MM.1S (cell line): ENCODE data around the gene RHOJ.

Source experiments
- DNase-seq: peaks from one replicate; pipeline ENCODE4 v3.0.0-alpha.2; 2015
- H2AFZ ChIP-seq: fragments of 300-600 bp; sonication (generic); 2 replicates; pipeline ENCODE4 v1.6.0; 2016; ENCODE audit warnings: antibody characterized with exemption, low read length
- H3F3A ChIP-seq: fragments of 300-600 bp; sonication (generic); 2 replicates; pipeline ENCODE4 v1.6.1; 2016; ENCODE audit warnings: mild to moderate bottlenecking, antibody characterized with exemption, low read length, moderate library complexity, mixed read lengths; ENCODE audit not compliant: insufficient read depth
- H3K27ac ChIP-seq: fragments of 300-600 bp; sonication (generic); 2 replicates; pipeline ENCODE4 v1.5.1; 2016; ENCODE audit warnings: mild to moderate bottlenecking, low read length
- H3K27me3 ChIP-seq: fragments of 300-600 bp; sonication (generic); replicated peaks from 2 replicates; pipeline ENCODE4 v1.6.0; 2016; ENCODE audit warnings: low read length; ENCODE audit not compliant: insufficient read depth
- H3K36me3 ChIP-seq: fragments of 300-600 bp; sonication (generic); replicated peaks from 2 replicates; pipeline ENCODE4 v1.6.1; 2016; ENCODE audit warnings: mild to moderate bottlenecking, low read length, mixed read lengths; ENCODE audit not compliant: insufficient read depth
- H3K4me1 ChIP-seq: fragments of 300-600 bp; sonication (generic); 2 replicates; pipeline ENCODE4 v1.6.1; 2016; ENCODE audit warnings: low read length, mixed read lengths
- H3K4me2 ChIP-seq: fragments of 300-600 bp; sonication (generic); 2 replicates; pipeline ENCODE4 v1.6.0; 2016; ENCODE audit warnings: low read depth, low read length
- H3K4me3 ChIP-seq: fragments of 300-600 bp; sonication (generic); 2 replicates; pipeline ENCODE4 v1.5.1; 2016; ENCODE audit warnings: low read length, mixed read lengths
- H3K79me2 ChIP-seq: fragments of 300-600 bp; sonication (generic); 2 replicates; pipeline ENCODE4 v1.6.1; 2016; ENCODE audit warnings: mixed run types, low read length, mixed read lengths
- H3K9ac ChIP-seq: fragments of 300-600 bp; sonication (generic); 2 replicates; pipeline ENCODE4 v1.6.1; 2016; ENCODE audit warnings: low read length, mixed read lengths
- H3K9me2 ChIP-seq: fragments of 300-600 bp; sonication (generic); replicated peaks from 2 replicates; pipeline ENCODE4 v1.6.1; 2016; ENCODE audit warnings: mild to moderate bottlenecking, low read length, mixed read lengths; ENCODE audit not compliant: insufficient read depth
- H3K9me3 ChIP-seq: fragments of 300-600 bp; sonication (generic); replicated peaks from 2 replicates; pipeline ENCODE4 v1.6.1; 2016; ENCODE audit warnings: mild to moderate bottlenecking, low read length, mixed read lengths; ENCODE audit not compliant: insufficient read depth
- H4K20me1 ChIP-seq: fragments of 300-600 bp; sonication (generic); 2 replicates; pipeline ENCODE4 v1.6.1; 2016; ENCODE audit warnings: mild to moderate bottlenecking, low read length, moderate library complexity, mixed read lengths; ENCODE audit not compliant: insufficient read depth
- EZH2 ChIP-seq: fragments of 300-600 bp; sonication (generic); optimal IDR thresholded peaks from 2 replicates; pipeline ENCODE3; 2017; ENCODE audit warnings: low read depth, mild to moderate bottlenecking, antibody characterized with exemption, low read length, mixed read lengths
- EZH2phosphoT487 ChIP-seq: fragments of 300-600 bp; sonication (generic); IDR thresholded peaks from 2 replicates; pipeline ENCODE4 v1.6.1; 2018; ENCODE audit warnings: antibody characterized with exemption, low read length
- TF ChIP-seq, protein P1 (sequence below): fragments of 300-600 bp; sonication (generic); IDR thresholded peaks from 2 replicates; pipeline ENCODE4 v1.5.1; 2016; ENCODE audit warnings: antibody characterized with exemption, low read length, mixed read lengths

Gene RHOJ

GRCh38 chr14:63214417-63215196 is 10.4 kb downstream of the RHOJ start:
- no peak overlapping the region for H3K9ac ChIP-seq
- no peak for DNase-seq
- TF ChIP-seq EZH2: no peak
- TF ChIP-seq, protein P1, sequence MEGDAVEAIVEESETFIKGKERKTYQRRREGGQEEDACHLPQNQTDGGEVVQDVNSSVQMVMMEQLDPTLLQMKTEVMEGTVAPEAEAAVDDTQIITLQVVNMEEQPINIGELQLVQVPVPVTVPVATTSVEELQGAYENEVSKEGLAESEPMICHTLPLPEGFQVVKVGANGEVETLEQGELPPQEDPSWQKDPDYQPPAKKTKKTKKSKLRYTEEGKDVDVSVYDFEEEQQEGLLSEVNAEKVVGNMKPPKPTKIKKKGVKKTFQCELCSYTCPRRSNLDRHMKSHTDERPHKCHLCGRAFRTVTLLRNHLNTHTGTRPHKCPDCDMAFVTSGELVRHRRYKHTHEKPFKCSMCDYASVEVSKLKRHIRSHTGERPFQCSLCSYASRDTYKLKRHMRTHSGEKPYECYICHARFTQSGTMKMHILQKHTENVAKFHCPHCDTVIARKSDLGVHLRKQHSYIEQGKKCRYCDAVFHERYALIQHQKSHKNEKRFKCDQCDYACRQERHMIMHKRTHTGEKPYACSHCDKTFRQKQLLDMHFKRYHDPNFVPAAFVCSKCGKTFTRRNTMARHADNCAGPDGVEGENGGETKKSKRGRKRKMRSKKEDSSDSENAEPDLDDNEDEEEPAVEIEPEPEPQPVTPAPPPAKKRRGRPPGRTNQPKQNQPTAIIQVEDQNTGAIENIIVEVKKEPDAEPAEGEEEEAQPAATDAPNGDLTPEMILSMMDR: no peak
- no peak for TF ChIP-seq EZH2phosphoT487
- no peaks in the 10 kb centered on the region for H3F3A ChIP-seq
- no peaks in the 10 kb centered on the region for H3K9me3 ChIP-seq
- H3K36me3 ChIP-seq: no peaks in the 10 kb centered on the region
- H3K4me3 ChIP-seq: no peak overlapping the region
- H3K27me3 ChIP-seq: no peaks in the 10 kb centered on the region
- no peaks in the 10 kb centered on the region for H3K79me2 ChIP-seq
- H3K27ac ChIP-seq: no peak overlapping the region
- no peak overlapping the region for H3K4me2 ChIP-seq
- no peaks in the 10 kb centered on the region for H3K9me2 ChIP-seq
- H2AFZ ChIP-seq: no peak overlapping the region
- no peaks in the 10 kb centered on the region for H4K20me1 ChIP-seq
- no peaks in the 10 kb centered on the region for H3K4me1 ChIP-seq

DNA sequence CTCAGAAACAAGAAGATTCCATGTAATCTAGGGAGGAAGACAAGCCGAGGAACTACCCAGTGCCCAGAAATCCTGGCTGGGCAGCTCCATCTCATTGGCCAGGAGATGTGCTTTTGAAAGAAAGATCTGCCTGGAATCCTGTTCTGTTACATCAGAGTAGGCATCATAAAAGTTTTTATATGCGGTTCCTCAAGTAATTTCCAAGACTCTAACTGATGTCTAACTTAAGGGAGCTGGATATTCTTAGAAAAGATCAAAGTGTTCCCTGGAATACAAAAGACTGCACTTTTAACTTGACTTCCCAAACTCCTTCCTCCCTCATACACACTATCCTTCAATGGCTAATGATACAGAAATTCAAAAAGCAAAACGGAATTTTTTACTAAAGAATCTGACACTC is 16.3 kb downstream of the RHOJ start:
- H3K4me1 ChIP-seq: no peaks in the 10 kb centered on the region
- no peak overlapping the region for H3K4me2 ChIP-seq
- no peak overlapping the region for H3K27ac ChIP-seq
- H3K9me2 ChIP-seq: no peaks in the 10 kb centered on the region
- H3K9me3 ChIP-seq: no peaks in the 10 kb centered on the region
- H3K9ac ChIP-seq: no peak overlapping the region
- TF ChIP-seq, protein P1: no peak
- TF ChIP-seq EZH2phosphoT487: no peak
- no peak for TF ChIP-seq EZH2
- DNase-seq: no peak
- H3F3A ChIP-seq: no peaks in the 10 kb centered on the region
- no peaks in the 10 kb centered on the region for H3K27me3 ChIP-seq
- no peak overlapping the region for H3K4me3 ChIP-seq
- H4K20me1 ChIP-seq: no peaks in the 10 kb centered on the region
- no peak overlapping the region for H2AFZ ChIP-seq
- no peaks in the 10 kb centered on the region for H3K36me3 ChIP-seq
- H3K79me2 ChIP-seq: no peaks in the 10 kb centered on the region

DNA sequence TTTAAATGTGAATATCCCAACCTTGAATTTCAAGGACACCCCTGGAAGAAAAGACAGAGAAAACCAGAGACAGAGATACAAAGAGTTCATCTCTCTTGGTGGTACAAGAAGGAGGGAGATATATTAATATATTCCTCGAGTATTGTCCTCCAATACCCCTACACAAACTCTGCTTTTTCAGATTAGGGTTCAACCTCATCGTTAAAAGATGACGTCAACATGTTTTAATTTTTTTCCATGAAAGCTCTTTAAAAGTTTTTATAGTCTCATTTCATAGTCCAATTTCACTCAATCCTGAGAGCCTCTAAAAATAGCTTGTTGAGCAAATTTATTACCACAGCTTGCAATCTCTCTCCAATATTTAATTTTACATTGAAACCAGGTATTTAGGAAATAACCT is 19.4 kb downstream of the RHOJ start:
- Histone ChIP-seq H2AFZ (no peak overlapping the region), H3K4me3 (no peak overlapping the region), H4K20me1 (no peaks in the 10 kb centered on the region), H3K9me2 (no peaks in the 10 kb centered on the region), H3K36me3 (no peaks in the 10 kb centered on the region), H3K27me3 (no peaks in the 10 kb centered on the region), H3F3A (no peaks in the 10 kb centered on the region), H3K4me2 (no peak overlapping the region), H3K4me1 (no peaks in the 10 kb centered on the region), H3K27ac (no peak overlapping the region), H3K9ac (no peak overlapping the region), H3K79me2 (no peaks in the 10 kb centered on the region), H3K9me3 (no peaks in the 10 kb centered on the region)
- no peak for DNase-seq
- TF ChIP-seq EZH2phosphoT487: no peak
- TF ChIP-seq, protein P1: no peak
- no peak for TF ChIP-seq EZH2
